H1 (cell line): ENCODE results near the gene SCARF1. TPM values are rescaled to one million over a fixed set of nuclear protein-coding genes. Genes with fewer than 3 reads are reported as not detected.

ENCODE experiments used
- CTCF ChIA-PET: fragments of 300-600 bp; sonication (Branson Sonifier 250); formaldehyde crosslinking; loops from one replicate; lab custom pipeline; 2021; ENCODE audit not compliant: partially characterized antibody; lab: Charles Lee
- POLR2A ChIA-PET: fragments of 300-600 bp; sonication (Branson Sonifier 250); formaldehyde crosslinking; loops from one replicate; lab custom pipeline; 2021; ENCODE audit warnings: inconsistent platforms; ENCODE audit not compliant: partially characterized antibody; lab: Charles Lee
- DNase-seq, 2 experiments: peaks; one replicate each; pipeline versions ENCODE4 v3.0.0 to v3.0.0-alpha.2; 2010 to 2022; ENCODE audit warnings: low spot score in 2 of 2, low read depth in 1 of 2, mixed read lengths in 1 of 2
- FAIRE-seq: peaks from 2 replicates; lab custom pipeline; 2011; peaks lifted over from hg19 to GRCh38; lab: Jason Lieb, UNC
- H2AFZ ChIP-seq: 2 replicates; pipeline ENCODE4 v1.8.1; 2012; ENCODE audit warnings: low read length, inconsistent platforms
- H2AK5ac ChIP-seq: 2 replicates; pipeline ENCODE4 v1.6.1; 2013; ENCODE audit warnings: low read depth, low read length
- H2BK120ac ChIP-seq: replicated peaks from 2 replicates; pipeline ENCODE3; 2013; ENCODE audit warnings: low read depth, low read length, inconsistent platforms
- H2BK12ac ChIP-seq: 2 replicates; pipeline ENCODE4 v1.6.1; 2013; ENCODE audit warnings: low read depth, low read length
- H2BK15ac ChIP-seq: 2 replicates; pipeline ENCODE4 v1.6.1; 2013; ENCODE audit warnings: low read length
- H2BK20ac ChIP-seq: 2 replicates; pipeline ENCODE4 v1.6.1; 2013; ENCODE audit warnings: low read length
- H2BK5ac ChIP-seq: 2 replicates; pipeline ENCODE4 v1.6.1; 2013; ENCODE audit warnings: low read depth, low read length
- H3K14ac ChIP-seq: 2 replicates; pipeline ENCODE4 v1.6.1; 2013; ENCODE audit warnings: inconsistent platforms; ENCODE audit not compliant: insufficient read length
- H3K18ac ChIP-seq: 2 replicates; pipeline ENCODE4 v1.6.1; 2013; ENCODE audit warnings: low read length; ENCODE audit errors: extremely low read depth
- H3K23ac ChIP-seq: 2 replicates; pipeline ENCODE4 v1.6.1; 2013; ENCODE audit warnings: inconsistent platforms; ENCODE audit not compliant: insufficient read length
- H3K23me2 ChIP-seq: 2 replicates; pipeline ENCODE4 v1.6.1; 2013; ENCODE audit warnings: low read depth, low read length
- H3K27ac ChIP-seq: 2 replicates; pipeline ENCODE4 v1.6.1; 2011; ENCODE audit warnings: low read depth, low read length, inconsistent platforms
- H3K27me3 ChIP-seq, 4 experiments: replicated peaks in 1 of 4; 1 replicate in 1 of 4; 2 replicates in 3 of 4; pipeline versions ENCODE4 v1.6.1 to v1.8.1; 2011 to 2013; ENCODE audit warnings: low read length in 3 of 4, mild to moderate bottlenecking in 3 of 4, inconsistent platforms in 2 of 4, mixed read lengths in 2 of 4, moderate library complexity in 1 of 4; ENCODE audit not compliant: control insufficient read depth in 3 of 4, insufficient read depth in 3 of 4; ENCODE audit errors: extremely low read depth in 1 of 4
- H3K36me3 ChIP-seq, 4 experiments: 2 replicates each; pipeline versions ENCODE4 v1.6.1 to v1.8.1; 2011 to 2013; ENCODE audit warnings: mild to moderate bottlenecking in 4 of 4, low read length in 3 of 4, moderate library complexity in 2 of 4, control low read depth in 1 of 4, inconsistent platforms in 1 of 4; ENCODE audit not compliant: insufficient read depth in 4 of 4, control insufficient read depth in 2 of 4
- H3K4ac ChIP-seq: replicated peaks from 2 replicates; pipeline ENCODE3; 2013; ENCODE audit warnings: low read length, low read depth, mixed read lengths, inconsistent platforms; ENCODE audit not compliant: insufficient read length
- H3K4me1 ChIP-seq, 4 experiments: replicated peaks in 1 of 4; 1 replicate in 1 of 4; 2 replicates in 3 of 4; pipeline versions ENCODE4 v1.6.1 to v1.8.1; 2011 to 2013; ENCODE audit warnings: low read length in 3 of 4, inconsistent platforms in 2 of 4, mixed read lengths in 1 of 4; ENCODE audit not compliant: insufficient read depth in 4 of 4, control insufficient read depth in 3 of 4
- H3K4me2 ChIP-seq, 2 experiments: 2 replicates each; pipeline versions ENCODE4 v1.6.1 to v1.8.1; 2011 to 2013; ENCODE audit warnings: low read depth in 2 of 2, low read length in 2 of 2, control low read depth in 1 of 2, inconsistent platforms in 1 of 2, mild to moderate bottlenecking in 1 of 2; ENCODE audit not compliant: insufficient read depth in 1 of 2
- H3K4me3 ChIP-seq, 4 experiments: fragments of 200-600, 300-600 bp in 1 of 4; sonication (generic), shearing (Covaris generic), sonication (Bioruptor Twin) in 1 of 4; 2 replicates each; pipeline versions ENCODE4 v1.5.1 to v1.8.1; 2011 to 2016; ENCODE audit warnings: low read length in 4 of 4, low read depth in 3 of 4, control low read depth in 2 of 4, inconsistent platforms in 2 of 4, mild to moderate bottlenecking in 2 of 4, mixed read lengths in 1 of 4, moderate library complexity in 1 of 4; ENCODE audit not compliant: insufficient read depth in 2 of 4; ENCODE audit errors: extremely low read depth in 1 of 4
- H3K56ac ChIP-seq: replicated peaks from 2 replicates; pipeline ENCODE3; 2013; ENCODE audit warnings: low read depth, mild to moderate bottlenecking, mixed read lengths, low read length, inconsistent platforms; ENCODE audit not compliant: insufficient read length
- H3K79me1 ChIP-seq: 2 replicates; pipeline ENCODE4 v1.6.1; 2013; ENCODE audit warnings: low read depth, low read length, control low read depth
- H3K79me2 ChIP-seq, 2 experiments: 2 replicates each; pipeline versions ENCODE4 v1.6.1 to v1.8.1; 2012 to 2013; ENCODE audit warnings: low read length in 2 of 2, mild to moderate bottlenecking in 2 of 2, inconsistent platforms in 1 of 2; ENCODE audit not compliant: insufficient read depth in 2 of 2, control insufficient read depth in 1 of 2
- H3K9ac ChIP-seq, 4 experiments: replicated peaks in 1 of 4; 1 replicate in 1 of 4; 2 replicates in 3 of 4; pipeline versions ENCODE4 v1.6.1 to v1.8.1; 2011 to 2013; ENCODE audit warnings: low read depth in 3 of 4, low read length in 3 of 4, control low read depth in 2 of 4, mild to moderate bottlenecking in 2 of 4, moderate library complexity in 2 of 4, inconsistent platforms in 1 of 4; ENCODE audit errors: extremely low read depth in 1 of 4
- H3K9me3 ChIP-seq, 2 experiments: 2 replicates each; pipeline versions ENCODE4 v1.6.1 to v1.8.1; 2012 to 2013; ENCODE audit warnings: mild to moderate bottlenecking in 2 of 2, moderate library complexity in 2 of 2, control low read depth in 1 of 2, inconsistent platforms in 1 of 2, low read depth in 1 of 2, low read length in 1 of 2, mixed read lengths in 1 of 2; ENCODE audit not compliant: insufficient read depth in 2 of 2
- H4K20me1 ChIP-seq, 2 experiments: replicated peaks in 1 of 2; 2 replicates each; pipeline versions ENCODE3 to v1.8.1; 2011 to 2013; ENCODE audit warnings: inconsistent platforms in 2 of 2, low read length in 2 of 2, mild to moderate bottlenecking in 1 of 2; ENCODE audit not compliant: insufficient read depth in 2 of 2, control insufficient read depth in 1 of 2
- H4K5ac ChIP-seq: 2 replicates; pipeline ENCODE4 v1.6.1; 2013; ENCODE audit warnings: low read length, low read depth, mixed read lengths, inconsistent platforms; ENCODE audit not compliant: insufficient read length
- H4K8ac ChIP-seq: 2 replicates; pipeline ENCODE4 v1.8.0; 2013; ENCODE audit warnings: mild to moderate bottlenecking, moderate library complexity, low read length, inconsistent platforms; ENCODE audit not compliant: insufficient read depth; ENCODE audit errors: extremely low read depth
- H4K91ac ChIP-seq: replicated peaks from 2 replicates; pipeline ENCODE3; 2013; ENCODE audit warnings: low read length, mixed read lengths, inconsistent platforms; ENCODE audit not compliant: insufficient read length
- KDM1A ChIP-seq: fragments of 200-600, 300-600 bp; sonication (generic); IDR thresholded peaks from 2 replicates; pipeline ENCODE4 v1.7.1; 2016; ENCODE audit warnings: mild to moderate bottlenecking, low read length, borderline replicate concordance
- YY1 ChIP-seq: IDR thresholded peaks from 2 replicates; pipeline ENCODE4 v1.6.1; 2011; ENCODE audit warnings: low read depth, mild to moderate bottlenecking, low read length
- WGBS, 2 experiments: shearing (Covaris generic) in 1 of 2; methylation state at CpG; one replicate each; pipeline versions ENCODE4 v1.1.6 to v1.1.7; 2013 to 2015; ENCODE audit warnings: low lambda C conversion rate in 2 of 2, mixed read lengths in 2 of 2, inconsistent platforms in 1 of 2, low coverage in 1 of 2, missing lambda C conversion rate in 1 of 2; ENCODE audit not compliant: insufficient replicate concordance in 2 of 2, insufficient coverage in 1 of 2, insufficient read length in 1 of 2; ENCODE audit errors: extremely low coverage in 1 of 2, missing lambda C conversion rate in 1 of 2; 5-methylcytosine and 5-hydroxymethylcytosine counted together
- polyA plus RNA-seq, 7 experiments: library from polyadenylated mRNA; depleted of rRNA in 3 of 7; stranded (reverse) in 5 of 7; unstranded in 2 of 7; fragments of >200 nt in 5 of 7; fragments of 200-250 nt in 2 of 7; gene quantifications; 1 replicate in 5 of 7; 2 replicates in 1 of 7; 4 replicates in 1 of 7; pipeline versions ENCODE4 v1.2.1 to v1.2.3, GENCODE V29; 2011 to 2013; ENCODE audit warnings: missing spikeins in 2 of 7, mixed read lengths in 2 of 7
- small RNA-seq: library from polyadenylated mRNA; stranded (forward); fragments of <200 nt; extraction: miRNeasy Mini kit (QIAGEN cat#:217004); gene quantifications from one replicate; pipeline ENCODE3, GENCODE V24; 2013; ENCODE audit not compliant: insufficient read depth
- total RNA-seq: library from RNA; stranded (reverse); fragmentation: NEBNext Ultra II Directional; extraction: Animal tissue kit (Norgen Biotek cat#: 25700); gene quantifications from 2 replicates; pipeline ENCODE4 v1.2.1, GENCODE V29; 2021

Gene SCARF1
- total and polyA plus RNA-seq, 2 of the 8 experiments (the other 6 are each of a cell fraction or from before 2014, with no cell fraction given): 1.1 to 1.6 TPM

GRCh38 chr17:1584167-1584566 is 61.4 kb downstream of the SCARF1 start:
- no peaks in the 10 kb centered on the region for H3K27me3 ChIP-seq
- no peak overlapping the region for H3K4me2 ChIP-seq
- H3K79me1 ChIP-seq: no peaks in the 10 kb centered on the region
- H3K79me2 ChIP-seq: no peaks in the 10 kb centered on the region
- H2BK5ac ChIP-seq: no peak overlapping the region
- peak overlapping the region; percentile 73 for H4K91ac ChIP-seq
- no peak overlapping the region for H3K9ac ChIP-seq
- peak overlapping the region; percentile 57 for H3K4ac ChIP-seq
- POLR2A ChIA-PET: interaction anchor here (2.0 kb wide), 1 partner anchor 61 kb away, joined by 4 read pairs; the partner anchor contains the start of gene SCARF1
- no peak overlapping the region for H3K14ac ChIP-seq
- no peak overlapping the region for H3K56ac ChIP-seq
- H2AK5ac ChIP-seq: 0 out of 2 replicates have a peak overlapping the region, but pooled peaks have one; percentile 24
- H4K8ac ChIP-seq: no peak overlapping the region
- no peak overlapping the region for H2BK120ac ChIP-seq
- no peaks in the 10 kb centered on the region for H4K20me1 ChIP-seq
- no peak overlapping the region for H2AFZ ChIP-seq
- H3K9me3 ChIP-seq: no peaks in the 10 kb centered on the region
- DNase-seq: no peak
- H3K4me3 ChIP-seq: no peak overlapping the region
- 92% methylated on average over 14 of the region's 14 CpGs; no CpG with 5 or more reads in 1 of the 2 experiments for WGBS, 2 experiments
- H2BK20ac ChIP-seq: 0 out of 2 replicates have a peak overlapping the region, but pooled peaks have one; percentile 43
- no peak overlapping the region; the same call in 1 of the 2 replicates for H2BK15ac ChIP-seq
- H3K4me1 ChIP-seq: peaks cover 0 to 14% (median 7%) of the 10 kb centered on the region in 4 experiments; a peak in 6 of 7 replicates
- H4K5ac ChIP-seq: no peak overlapping the region
- no peak overlapping the region for H2BK12ac ChIP-seq
- FAIRE-seq: no peak
- H3K23ac ChIP-seq: no peak overlapping the region
- H3K23me2 ChIP-seq: no peaks in the 10 kb centered on the region
- H3K27ac ChIP-seq: no peak overlapping the region
- no peak overlapping the region; the same call in 1 of the 2 replicates for H3K18ac ChIP-seq
- CTCF ChIA-PET: interaction anchor here (1.0 to 2.8 kb wide), 4 partner anchors 10 to 46 kb away, joined by 3 to 13 read pairs (median 3); no protein-coding TSS in a partner anchor
- peak; percentile 19; the same call in 1 of the 2 replicates for TF ChIP-seq KDM1A
- no peak for TF ChIP-seq YY1
- H3K36me3 ChIP-seq: no peaks in the 10 kb centered on the region

Small RNA genes within 50 kb of the gene (small RNA-seq; reads per million reads assigned to genes)
- gene RN7SL105P: not detected

Other genes starting within 250 kb of the SCARF1 start
- gene YWHAE, start 245.5 kb downstream of the SCARF1 start, total RNA-seq: 1,186 and 1,198 TPM in 2 replicates
- 366 and 559 TPM in 2 replicates for gene YWHAE, start 245.5 kb downstream of the SCARF1 start, polyA plus RNA-seq (2011; rRNA removed)
- gene CRK, start 189.5 kb downstream of the SCARF1 start, total RNA-seq: 51.9 and 57.1 TPM in 2 replicates
- 25.7 and 32.8 TPM in 2 replicates for gene CRK, start 189.5 kb downstream of the SCARF1 start, polyA plus RNA-seq (2011; rRNA removed)
- 78.6 and 80.2 TPM in 2 replicates for gene MYO1C, start 153.0 kb downstream of the SCARF1 start, total RNA-seq
- 40.1 and 52.4 TPM in 2 replicates for gene MYO1C, start 153.0 kb downstream of the SCARF1 start, polyA plus RNA-seq (2011; rRNA removed)
- 20.4 and 21.0 TPM in 2 replicates for gene INPP5K, start 129.1 kb downstream of the SCARF1 start, total RNA-seq
- 24.1 and 24.7 TPM in 2 replicates for gene INPP5K, start 129.1 kb downstream of the SCARF1 start, polyA plus RNA-seq (2011; rRNA removed)
- 63.5 and 66.5 TPM in 2 replicates for gene PITPNA, start 82.9 kb downstream of the SCARF1 start, total RNA-seq
- 34.5 and 35.8 TPM in 2 replicates for gene PITPNA, start 82.9 kb downstream of the SCARF1 start, polyA plus RNA-seq (2011; rRNA removed)
- gene SLC43A2, start 16.9 kb downstream of the SCARF1 start, total RNA-seq: 6.6 and 7.8 TPM in 2 replicates
- gene SLC43A2, start 16.9 kb downstream of the SCARF1 start, polyA plus RNA-seq (2011; rRNA removed): 10.5 and 12.6 TPM in 2 replicates
- 6.0 and 7.2 TPM in 2 replicates for gene RILP, start 4.1 kb upstream of the SCARF1 start, total RNA-seq
- gene RILP, start 4.1 kb upstream of the SCARF1 start, polyA plus RNA-seq (2011; rRNA removed): 6.8 and 10.3 TPM in 2 replicates
- gene PRPF8, start 39.1 kb upstream of the SCARF1 start, total RNA-seq: 328 and 329 TPM in 2 replicates
- gene PRPF8, start 39.1 kb upstream of the SCARF1 start, polyA plus RNA-seq (2011; rRNA removed): 271 and 337 TPM in 2 replicates
- 1.3 and 1.4 TPM in 2 replicates for gene TLCD2, start 64.6 kb upstream of the SCARF1 start, total RNA-seq
- 0.47 and 0.69 TPM in 2 replicates for gene TLCD2, start 64.6 kb upstream of the SCARF1 start, polyA plus RNA-seq (2011; rRNA removed)
- gene WDR81, start 79.0 kb upstream of the SCARF1 start, total RNA-seq: 12.3 and 13.1 TPM in 2 replicates
- 9.1 and 12.9 TPM in 2 replicates for gene WDR81, start 79.0 kb upstream of the SCARF1 start, polyA plus RNA-seq (2011; rRNA removed)
- gene SERPINF2, start 97.1 kb upstream of the SCARF1 start, total RNA-seq: 1.6 and 1.8 TPM in 2 replicates
- gene SERPINF2, start 97.1 kb upstream of the SCARF1 start, polyA plus RNA-seq (2011; rRNA removed): 3.2 and 5.5 TPM in 2 replicates
- 41.5 and 42.3 TPM in 2 replicates for gene SERPINF1, start 116.3 kb upstream of the SCARF1 start, total RNA-seq
- gene SERPINF1, start 116.3 kb upstream of the SCARF1 start, polyA plus RNA-seq (2011; rRNA removed): 136 and 161 TPM in 2 replicates
- gene SMYD4, start 184.2 kb upstream of the SCARF1 start, total RNA-seq: 22.0 and 23.4 TPM in 2 replicates
- gene SMYD4, start 184.2 kb upstream of the SCARF1 start, polyA plus RNA-seq (2011; rRNA removed): 10.5 and 11.3 TPM in 2 replicates
- 181 and 194 TPM in 2 replicates for gene RPA1, start 184.3 kb upstream of the SCARF1 start, total RNA-seq
- 56.0 and 79.1 TPM in 2 replicates for gene RPA1, start 184.3 kb upstream of the SCARF1 start, polyA plus RNA-seq (2011; rRNA removed)